ENCODE measurements around the gene RASGRF2.

DNA sequence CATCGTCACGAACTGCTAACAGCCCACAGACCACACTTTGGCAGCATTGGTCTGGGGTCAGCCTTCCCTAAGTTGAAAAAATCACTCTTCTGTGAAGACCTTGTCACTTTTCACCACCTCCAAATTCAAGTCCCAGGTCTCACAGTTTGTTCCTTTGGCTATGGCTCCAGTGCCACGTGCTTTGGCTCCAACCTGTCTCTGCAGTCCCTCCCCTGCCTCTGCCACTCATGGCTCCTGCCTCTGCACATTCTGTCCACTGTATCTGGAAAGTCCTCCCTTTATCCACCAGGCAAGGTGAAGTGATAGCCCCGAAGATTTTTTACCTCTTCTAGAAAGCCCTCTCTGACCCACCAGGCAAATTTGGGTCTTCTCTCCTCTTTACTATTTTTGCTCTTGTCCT, 278.3 kb downstream of the RASGRF2 start:
- no peak for TF ChIP-seq EZH2 (IDR thresholded peaks at IDR 0.05)
- no peak for TF ChIP-seq POLR2AphosphoS5 (IDR thresholded peaks at IDR 0.05; ENCODE audit: borderline replicate concordance, low read depth, low read length)
- no peak for TF ChIP-seq FOXP2 (optimal IDR thresholded peaks at IDR 0.05; ENCODE audit: control extremely low read depth, extremely low read length, insufficient read depth)
